ENCODE results near the gene ITGA11.
A peak's percentile ranks its signal among the peaks of the same experiment; 100 is the strongest.

ITGA11 gene

DNA sequence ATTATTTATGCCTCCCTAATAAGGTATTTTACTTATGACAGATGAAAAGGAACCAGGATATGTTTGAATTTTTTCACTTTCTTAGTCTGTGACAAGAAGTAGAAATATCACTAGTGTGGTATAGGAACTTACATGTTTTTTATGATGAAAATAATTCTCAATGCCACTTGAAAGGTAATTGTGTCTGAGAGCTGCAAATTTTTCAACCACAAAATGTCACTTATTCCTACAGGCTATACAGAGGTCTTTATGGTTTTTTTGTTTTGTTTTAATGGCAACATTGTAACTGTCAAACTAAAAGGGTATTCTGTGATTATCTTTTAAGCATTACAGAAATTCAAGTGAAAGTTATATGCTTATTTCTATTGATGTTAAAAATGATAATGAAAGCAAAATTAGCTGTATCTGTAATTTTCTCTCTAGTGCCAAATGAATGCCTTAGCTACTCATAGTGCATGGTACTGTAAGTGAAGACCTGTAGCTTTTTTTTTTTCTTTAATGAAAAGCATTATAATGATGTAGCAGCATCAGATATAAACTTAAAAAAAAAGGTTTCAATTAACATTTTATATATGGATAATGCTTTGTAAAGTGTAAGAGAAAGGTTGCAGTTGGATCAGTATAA is 139.7 kb downstream of the ITGA11 start:
- no peak for DNase-seq (ENCODE audit: low read depth in 2 of 2)

DNA sequence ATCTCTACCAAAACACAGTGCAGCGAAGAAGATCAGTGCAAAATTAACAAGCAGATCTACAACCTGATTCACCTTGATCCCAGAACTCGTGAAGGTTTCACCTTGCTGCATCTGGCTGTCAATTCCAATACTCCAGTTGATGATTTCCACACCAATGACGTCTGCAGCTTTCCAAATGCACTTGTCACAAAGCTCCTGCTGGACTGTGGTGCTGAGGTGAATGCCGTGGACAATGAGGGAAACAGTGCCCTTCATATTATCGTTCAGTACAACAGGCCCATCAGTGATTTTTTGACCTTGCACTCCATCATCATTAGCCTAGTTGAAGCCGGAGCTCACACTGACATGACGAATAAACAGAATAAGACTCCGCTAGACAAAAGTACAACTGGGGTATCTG is 141.2 kb downstream of the ITGA11 start:
- DNase-seq (ENCODE audit: low read depth in 2 of 2), result no peak

DNA sequence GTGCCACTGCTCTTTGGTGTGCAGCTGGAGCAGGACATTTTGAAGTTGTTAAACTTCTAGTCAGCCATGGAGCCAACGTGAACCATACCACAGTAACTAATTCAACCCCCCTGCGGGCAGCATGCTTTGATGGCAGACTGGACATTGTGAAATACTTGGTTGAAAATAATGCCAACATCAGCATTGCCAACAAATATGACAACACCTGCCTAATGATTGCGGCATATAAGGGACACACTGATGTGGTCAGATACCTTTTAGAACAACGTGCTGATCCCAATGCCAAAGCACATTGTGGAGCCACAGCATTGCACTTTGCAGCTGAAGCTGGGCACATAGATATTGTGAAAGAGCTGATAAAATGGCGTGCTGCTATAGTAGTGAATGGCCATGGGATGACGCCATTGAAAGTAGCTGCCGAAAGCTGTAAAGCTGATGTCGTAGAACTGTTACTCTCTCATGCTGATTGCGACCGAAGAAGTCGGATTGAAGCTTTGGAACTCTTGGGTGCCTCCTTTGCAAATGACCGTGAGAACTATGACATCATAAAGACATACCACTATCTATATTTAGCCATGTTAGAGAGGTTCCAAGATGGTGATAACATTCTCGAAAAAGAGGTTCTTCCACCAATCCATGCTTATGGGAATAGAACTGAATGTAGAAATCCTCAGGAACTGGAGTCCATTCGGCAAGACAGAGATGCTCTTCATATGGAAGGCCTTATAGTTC is 142.2 kb downstream of the ITGA11 start:
- DNase-seq (ENCODE audit: low read depth in 2 of 2), result no peak

DNA sequence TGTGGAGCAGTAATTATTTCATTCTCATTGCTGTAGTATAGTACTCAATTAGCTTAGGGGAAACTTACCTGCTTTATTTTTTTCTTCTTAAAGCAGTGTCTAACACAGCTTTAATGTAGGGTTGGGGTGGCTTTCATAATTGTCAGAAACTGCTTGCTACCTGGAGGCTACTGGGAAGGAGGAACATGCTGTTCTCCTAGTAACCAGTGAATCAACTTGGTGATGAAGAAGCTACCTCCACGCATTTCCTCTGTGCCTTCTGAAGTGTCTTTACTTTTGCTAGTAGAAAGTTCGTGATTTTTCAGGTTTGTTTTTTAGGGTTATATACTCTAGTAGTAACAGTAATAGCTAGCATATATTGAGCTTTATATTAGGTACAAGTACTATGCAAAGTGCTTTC is 142.9 kb downstream of the ITGA11 start:
- DNase-seq (ENCODE audit: low read depth in 2 of 2), result no peak

DNA sequence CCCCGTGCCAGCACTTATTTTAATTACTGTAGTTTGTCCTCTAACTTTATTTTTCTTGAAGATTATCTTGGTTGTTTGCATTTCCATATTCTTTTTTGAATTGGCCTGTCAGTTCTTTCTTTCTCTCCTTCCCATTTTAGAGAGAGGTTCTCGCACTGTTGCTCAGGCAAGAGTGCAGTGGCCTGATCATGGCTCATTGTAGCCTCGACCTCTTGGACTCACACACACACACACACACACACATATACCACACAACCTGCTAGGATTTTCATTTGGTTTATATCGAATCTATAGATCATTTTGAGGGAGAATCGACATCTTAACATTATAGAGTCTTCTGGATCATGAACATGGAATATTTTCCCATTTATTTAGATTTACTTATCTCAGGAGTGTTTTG is 145.7 kb downstream of the ITGA11 start:
- no peak for DNase-seq (ENCODE audit: low read depth in 2 of 2)

DNA sequence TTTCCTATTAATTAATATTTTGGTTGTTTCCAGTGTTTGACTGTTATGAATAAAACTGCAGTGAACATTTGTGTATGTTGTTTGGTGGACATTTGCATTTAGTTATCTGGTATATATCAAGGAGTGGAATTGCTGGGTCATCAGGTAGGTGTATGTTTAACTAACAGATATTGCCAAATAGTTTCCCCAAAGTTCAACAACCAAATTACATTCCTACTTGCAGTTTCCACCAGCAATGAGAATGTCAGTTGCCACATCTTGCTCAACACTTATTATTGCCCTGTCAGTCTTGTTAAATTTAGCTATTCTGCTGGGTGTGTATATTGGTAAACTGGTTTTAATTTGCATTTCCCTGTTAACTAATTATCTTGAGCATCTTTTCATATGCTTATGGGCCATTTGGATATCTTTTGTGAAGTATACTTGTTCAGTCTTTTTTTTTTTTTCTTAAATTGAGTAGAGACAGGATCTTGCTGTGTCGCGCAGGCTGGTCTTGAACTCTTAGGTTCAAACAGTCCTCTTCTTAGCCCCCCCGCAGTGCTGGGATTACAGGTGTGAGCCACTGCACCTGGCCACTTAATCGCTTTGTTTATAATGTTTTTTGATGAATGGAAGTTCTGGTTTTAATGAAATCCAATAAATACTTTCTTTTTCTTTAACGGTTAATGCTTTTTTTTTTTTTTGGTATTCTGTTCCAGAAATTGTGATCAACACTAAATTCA is 146.5 kb downstream of the ITGA11 start:
- DNase-seq (ENCODE audit: low read depth in 2 of 2), result no peak

DNA sequence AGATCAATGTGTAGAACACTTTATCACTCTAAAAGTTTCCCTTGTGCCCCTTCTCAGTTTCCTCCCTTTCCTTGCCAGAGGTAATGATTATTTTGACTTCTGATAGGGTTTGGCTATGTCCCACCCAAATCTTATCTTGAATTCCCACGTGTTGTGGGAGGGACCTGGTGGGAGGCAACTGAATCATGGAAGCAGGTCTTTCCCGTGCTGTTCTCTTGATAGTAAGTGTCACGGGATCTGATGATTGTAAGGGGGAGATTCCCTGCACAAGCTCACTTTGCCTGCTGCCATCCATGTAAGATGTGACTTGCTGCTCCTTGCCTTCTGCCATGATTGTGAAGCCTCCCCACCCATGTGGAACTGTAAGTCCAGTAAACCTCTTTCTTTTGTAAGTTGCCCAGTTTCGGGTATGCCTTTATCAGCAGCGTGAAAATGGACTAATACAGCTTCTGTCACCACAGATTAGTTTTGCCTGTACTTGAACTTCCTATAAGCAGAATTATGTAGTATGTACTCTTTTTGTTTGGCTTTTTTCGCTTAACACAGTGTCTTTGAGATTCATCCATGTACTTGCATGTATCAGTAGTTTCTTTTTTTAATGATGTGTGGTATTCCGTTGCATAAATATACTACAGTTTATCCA is 147.2 kb downstream of the ITGA11 start:
- no peak for DNase-seq (ENCODE audit: low read depth in 2 of 2)

DNA sequence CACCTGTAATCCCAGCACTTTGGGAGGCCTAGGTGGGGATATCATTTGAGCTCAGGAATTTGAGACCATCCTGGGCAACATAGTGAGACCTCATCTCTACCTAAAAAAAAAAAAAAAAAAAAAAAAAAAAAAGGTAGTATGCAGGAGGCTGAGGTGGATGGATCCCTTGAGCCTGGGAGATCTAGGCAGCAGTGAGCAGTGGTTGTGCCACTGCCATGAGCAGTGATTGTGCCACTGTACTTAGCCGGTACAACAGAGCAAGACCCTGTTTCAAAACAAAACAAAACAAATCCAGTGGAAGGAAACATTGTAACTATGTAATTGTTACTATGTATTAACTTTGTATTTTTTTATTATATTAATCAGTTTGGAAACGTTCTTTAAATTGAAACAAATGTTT is 148.6 kb downstream of the ITGA11 start:
- DNase-seq (ENCODE audit: low read depth in 2 of 2), result no peak

DNA sequence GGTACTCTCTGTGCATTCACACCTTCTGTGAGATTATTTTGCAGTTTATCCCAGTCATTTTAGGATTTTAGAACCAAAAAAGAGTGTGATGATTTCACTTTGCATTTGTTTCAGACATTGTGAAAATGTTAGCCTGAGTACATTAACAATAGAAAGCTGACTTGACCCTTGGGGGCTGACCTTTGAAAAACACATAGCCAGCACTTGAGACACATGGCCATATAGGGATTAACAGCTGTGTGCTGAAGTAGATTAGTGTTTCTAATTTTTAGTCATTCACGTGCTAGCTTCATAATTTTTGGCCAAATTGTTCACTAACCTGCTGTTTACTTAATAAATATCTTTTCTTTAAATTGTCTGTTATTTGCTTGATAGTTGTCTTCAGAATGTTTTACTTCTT is 151.0 kb downstream of the ITGA11 start:
- no peak for DNase-seq (ENCODE audit: low read depth in 2 of 2)

DNA sequence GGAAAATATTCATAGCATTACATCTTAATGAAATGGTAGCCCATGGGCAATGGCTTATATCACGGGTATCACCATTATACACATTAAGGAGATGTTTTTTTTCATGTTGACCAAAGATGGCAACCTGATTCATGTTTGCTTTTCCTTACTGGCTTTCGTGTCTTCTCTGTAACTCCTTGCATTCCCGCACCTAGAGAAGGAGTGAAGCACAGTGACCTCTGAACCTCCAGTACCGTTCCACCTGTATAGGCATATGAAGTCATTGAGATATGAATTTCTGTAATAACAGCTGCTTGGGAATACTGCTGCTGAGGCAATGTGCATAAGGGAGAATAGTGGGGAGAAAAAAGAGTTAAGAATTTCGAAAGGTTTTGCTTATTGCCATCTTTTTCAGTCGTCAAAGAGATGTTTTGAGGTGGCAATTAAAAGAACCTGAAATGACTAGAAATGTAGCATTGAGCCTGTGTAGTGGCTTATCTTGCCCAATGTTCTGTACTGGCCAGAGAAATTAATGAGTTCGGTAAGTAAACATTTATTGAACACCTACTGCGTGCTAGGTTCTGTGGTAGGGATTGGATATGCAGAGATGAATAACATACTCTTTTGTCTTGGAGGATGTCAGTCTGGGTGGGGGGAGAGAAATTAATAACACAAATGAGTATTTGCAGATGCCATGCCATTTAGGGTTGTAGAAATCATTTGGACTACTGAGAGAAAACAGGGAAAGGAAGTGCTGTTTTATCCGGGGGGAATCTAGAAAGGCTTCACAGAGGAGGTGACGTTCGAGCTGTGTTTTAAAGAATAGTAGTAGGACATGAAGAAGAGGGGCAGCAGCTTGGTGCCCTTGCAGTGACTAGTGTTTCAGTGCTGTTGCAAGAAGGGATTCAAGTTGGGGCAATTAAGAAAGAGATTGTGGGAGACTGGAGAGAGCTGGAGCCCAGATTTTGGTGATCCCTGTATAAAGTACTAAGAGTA is 151.9 kb downstream of the ITGA11 start:
- no peak for DNase-seq (ENCODE audit: low read depth in 2 of 2)

DNA sequence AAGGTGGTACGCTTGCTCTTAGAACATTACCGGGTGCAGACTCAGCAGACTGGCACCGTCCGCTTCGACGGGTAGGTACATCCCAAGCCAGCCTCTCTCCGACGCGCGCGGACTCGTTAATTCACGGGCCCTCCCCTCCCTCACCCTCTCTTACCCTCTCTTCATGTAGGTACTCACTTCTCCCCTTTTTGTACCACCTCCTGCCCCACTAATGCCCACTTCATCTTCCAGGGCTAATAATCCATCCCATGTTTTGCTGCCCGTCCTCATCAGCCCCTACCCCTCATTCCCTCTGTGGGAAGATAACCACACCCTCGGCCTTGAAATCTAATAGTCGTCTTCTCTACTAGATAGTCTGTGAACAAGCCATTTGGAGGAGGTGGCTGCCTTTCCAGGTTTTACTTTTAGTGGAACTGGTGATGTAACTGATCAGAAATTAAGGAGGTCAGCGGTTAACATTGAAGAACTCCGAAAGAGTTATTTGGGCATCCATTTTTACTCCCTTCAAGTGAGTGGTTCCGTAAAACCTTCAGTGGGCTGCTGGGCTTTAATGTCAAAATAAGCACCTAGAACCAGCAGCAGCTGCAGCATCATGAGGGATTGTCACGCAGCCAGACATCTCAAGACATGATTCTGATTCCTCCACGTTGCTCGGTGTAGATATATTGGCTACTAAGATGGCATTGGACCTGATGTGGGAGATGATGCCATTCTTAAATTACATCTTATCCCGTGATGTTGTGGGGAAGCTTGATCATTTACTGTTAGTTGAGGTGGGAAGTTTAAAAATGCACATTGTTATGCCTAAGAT is 153.2 kb downstream of the ITGA11 start:
- no peak for DNase-seq (ENCODE audit: low read depth in 2 of 2)

DNA sequence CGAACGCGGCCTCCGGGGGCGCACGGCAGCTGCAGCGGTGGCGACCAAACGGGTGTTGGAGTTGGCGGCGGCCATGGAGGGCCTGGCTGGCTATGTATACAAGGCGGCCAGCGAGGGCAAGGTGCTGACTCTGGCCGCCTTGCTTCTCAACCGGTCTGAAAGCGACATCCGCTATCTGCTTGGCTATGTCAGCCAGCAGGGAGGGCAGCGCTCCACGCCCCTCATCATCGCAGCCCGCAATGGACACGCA is 153.7 kb downstream of the ITGA11 start:
- no peak for DNase-seq (ENCODE audit: low read depth in 2 of 2)

DNA sequence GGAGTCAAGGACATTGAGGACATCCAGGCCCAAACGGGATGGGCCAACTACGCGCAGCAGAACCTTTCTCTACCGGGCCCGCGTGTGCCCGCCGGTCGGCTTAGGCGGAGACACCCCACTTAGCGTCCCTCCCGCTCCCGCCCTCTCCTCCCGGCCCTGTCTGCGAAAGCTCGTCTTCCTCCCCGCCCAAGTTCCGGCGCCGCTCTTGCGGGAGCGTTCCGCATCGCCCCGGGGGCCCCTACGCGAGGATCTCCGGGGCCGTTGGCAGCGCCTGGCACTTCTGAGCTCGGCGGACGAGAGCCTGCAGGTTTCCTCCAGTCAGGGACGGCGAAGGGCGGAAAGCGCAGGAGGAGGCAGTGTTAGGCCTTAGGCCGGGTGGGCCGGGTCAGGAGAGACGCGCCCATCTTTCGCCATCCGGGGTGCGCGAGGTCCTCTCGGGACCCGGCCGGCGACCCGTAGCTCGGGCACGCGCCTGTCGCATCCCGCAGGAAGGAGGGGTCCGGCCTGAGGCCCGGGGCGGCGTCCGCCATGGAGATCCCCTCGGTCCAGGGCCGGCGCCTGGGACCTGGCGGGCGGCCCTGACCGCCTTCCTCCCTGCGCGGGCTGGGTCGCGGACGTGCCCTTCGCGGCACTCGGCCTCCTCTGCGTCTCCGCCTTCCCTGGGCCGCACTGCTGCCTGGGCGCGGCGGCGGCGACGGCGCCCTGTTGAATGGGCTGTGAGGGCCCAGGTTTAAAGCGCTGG is 154.2 kb downstream of the ITGA11 start, which contains the start of gene FEM1B:
TSS of gene FEM1B (plus strand) at position 143 of the 742 bp plus-strand sequence. CDS start 673 bp downstream, outside the sequence.
- DNase-seq (ENCODE audit: low read depth in 2 of 2), result peak; percentile 71 to 83

DNA sequence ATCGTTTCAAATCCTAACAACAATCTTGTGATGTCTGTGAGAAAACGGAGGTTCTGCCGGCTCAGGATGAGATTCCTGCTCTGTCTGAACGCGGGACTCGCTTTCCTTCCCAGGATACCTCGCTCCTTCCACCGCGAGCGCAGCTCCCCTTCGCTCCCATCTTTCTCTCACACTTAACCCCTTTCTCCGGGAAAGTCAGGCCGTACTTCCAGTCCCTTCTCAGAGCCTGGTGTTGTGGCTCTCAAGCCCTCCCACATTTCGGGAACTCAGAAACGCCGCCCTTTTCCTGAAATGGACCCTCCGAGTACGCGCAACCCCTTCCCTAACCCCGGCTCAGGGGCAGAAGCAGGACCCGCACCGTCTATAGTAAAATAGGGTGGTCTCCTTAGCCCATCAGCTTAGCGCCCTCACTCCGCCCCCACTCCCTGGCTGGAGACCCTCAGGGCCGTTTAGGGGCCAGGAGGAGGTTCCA is 154.8 kb downstream of the ITGA11 start:
- peak in 1 of 2 donors; percentile 16 for DNase-seq (ENCODE audit: low read depth in 2 of 2)

DNA sequence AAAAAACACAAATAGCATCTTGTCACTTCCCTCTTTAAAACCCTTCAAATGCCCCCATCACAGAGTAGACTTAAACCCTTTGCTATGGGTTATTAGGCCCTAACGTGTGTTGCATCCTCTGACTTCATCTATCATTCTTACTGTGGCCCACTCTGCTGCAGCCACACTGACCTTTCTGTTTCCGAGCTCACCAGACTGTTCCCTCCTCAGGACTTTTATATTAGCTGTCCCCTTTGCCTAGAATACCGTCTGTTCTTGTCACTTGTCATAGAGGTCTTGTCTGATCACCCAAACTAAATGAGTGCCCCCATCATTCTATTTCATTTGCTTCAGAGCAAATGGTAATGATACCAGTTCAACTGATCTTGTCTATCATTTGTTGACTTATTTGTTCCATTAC is 155.3 kb downstream of the ITGA11 start:
- DNase-seq (ENCODE audit: low read depth in 2 of 2), result no peak

DNA sequence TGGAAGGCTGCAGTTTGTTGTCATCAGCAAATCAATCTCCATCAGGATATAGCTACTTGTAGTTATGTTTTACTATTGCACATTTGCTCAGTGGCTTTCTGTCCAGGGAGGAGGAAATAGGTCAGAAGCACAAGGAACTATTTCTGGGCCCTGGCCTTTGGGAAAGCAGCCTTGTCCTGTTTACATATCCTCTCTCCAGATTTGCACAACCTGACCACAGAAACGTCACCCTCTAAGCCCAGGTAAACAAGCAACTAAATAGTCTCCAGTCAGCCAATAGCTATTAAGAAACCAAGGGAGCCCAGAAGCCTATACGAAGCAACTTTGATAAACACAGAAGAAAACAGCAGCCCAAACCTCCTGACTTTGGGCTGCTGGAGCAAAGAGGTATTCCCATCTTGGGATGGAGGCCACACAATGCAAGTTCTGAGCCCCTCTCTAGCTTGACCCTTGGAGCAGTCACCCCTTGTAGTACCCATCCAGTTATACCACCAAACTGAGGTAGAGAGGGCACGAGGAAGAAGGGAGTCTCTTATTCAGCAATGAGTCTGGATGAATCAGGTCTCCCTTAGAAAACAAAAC is 156.7 kb downstream of the ITGA11 start:
- DNase-seq (ENCODE audit: low read depth in 2 of 2), result no peak

DNA sequence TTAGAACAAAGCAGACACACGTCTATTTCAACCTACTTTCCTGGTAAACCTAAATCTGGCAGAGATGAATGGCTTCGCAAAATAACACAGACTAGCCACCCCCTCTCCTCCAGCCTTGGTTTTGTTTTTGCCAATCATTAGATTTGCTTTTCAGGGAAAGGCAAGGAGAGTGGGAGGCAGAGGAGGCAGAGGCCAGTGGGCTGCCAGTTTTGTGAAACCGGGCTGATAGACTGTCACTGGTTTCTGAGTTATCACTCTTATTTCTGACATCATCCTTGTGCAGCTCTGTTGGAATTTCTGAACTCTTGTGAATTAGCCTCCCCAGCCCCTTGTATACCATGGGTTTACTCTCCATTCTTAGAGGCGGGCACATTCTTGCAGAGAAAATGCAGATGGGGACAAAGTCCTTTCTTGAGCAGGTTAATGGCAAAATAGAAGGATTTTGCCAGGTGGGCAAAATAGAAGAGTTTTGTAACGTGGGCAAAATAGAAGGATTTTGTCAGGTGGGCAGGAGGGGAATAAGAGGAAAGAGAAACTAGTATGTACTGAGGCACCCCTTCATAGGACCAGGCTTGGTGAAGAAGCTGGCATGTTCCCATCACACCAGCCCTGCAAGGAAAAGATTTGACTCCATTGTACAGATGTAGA is 157.6 kb downstream of the ITGA11 start:
- no peak for DNase-seq (ENCODE audit: low read depth in 2 of 2)

DNA sequence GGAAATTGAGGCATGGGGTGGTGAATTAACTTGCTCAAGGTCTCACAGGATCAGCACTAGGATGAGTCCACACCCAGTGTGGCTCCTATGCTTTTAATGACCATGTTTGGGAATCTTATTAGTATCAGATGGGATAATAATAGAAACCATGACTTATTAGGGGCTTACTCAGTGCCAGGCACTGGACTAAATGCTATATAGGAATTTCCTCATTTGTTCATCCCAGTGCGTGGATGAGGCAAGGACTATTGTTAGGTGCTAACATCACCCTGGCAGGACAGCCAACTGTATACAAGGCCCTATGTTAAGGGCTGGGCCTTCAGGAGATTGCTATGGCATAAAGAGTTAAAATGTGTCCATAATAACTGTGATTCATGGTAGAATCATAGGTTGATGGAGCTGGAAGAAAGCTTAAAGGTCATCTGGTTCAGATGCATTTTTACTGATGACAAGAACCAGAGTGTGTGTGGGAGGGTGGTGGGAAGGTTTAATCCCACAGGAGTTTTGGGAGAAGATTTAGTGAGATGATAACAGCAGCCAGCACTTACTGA is 159.2 kb downstream of the ITGA11 start:
- DNase-seq (ENCODE audit: low read depth in 2 of 2), result no peak

All from stimulated activated CD8-positive, alpha-beta memory T cell treated with anti-CD3 and anti-CD28 coated beads, Interleukin-7, amount 100 ng/mL, for 4 hours (primary cell).